CD1c-positive myeloid dendritic cell (primary cell): ENCODE measurements around the gene OPHN1.
A peak's percentile ranks its signal among the peaks of the same experiment; 100 is the strongest.

ENCODE experiments used
- DNase-seq: peaks from one replicate; pipeline ENCODE4 v3.0.0-alpha.2; 2016; ENCODE audit errors: extremely low spot score

Gene OPHN1

GRCh38 chrX:68254738-68255645 is 178.3 kb downstream of the OPHN1 start:
- no peak for DNase-seq

GRCh38 chrX:68252664-68253063 is 180.6 kb downstream of the OPHN1 start:
- no peak for DNase-seq

GRCh38 chrX:68249903-68250302 is 183.4 kb downstream of the OPHN1 start:
- no peak for DNase-seq

GRCh38 chrX:68249401-68249831 is 183.9 kb downstream of the OPHN1 start:
- no peak for DNase-seq

- DNase-seq: no peak
Observed at GRCh38 chrX:68238568-68238967, 194.7 kb downstream of the OPHN1 start.

GRCh38 chrX:68234171-68234910 is 199.0 kb downstream of the OPHN1 start:
- no peak for DNase-seq

GRCh38 chrX:68232206-68232605 is 201.1 kb downstream of the OPHN1 start:
- DNase-seq: no peak

- no peak for DNase-seq
Observed at GRCh38 chrX:68209008-68209407, 224.3 kb downstream of the OPHN1 start.

GRCh38 chrX:68204521-68205038 is 228.7 kb downstream of the OPHN1 start:
- peak; percentile 43 for DNase-seq

- peak; percentile 53 for DNase-seq
Observed at GRCh38 chrX:68203646-68204045, 229.6 kb downstream of the OPHN1 start.

- DNase-seq: peak; percentile 8
Observed at GRCh38 chrX:68203211-68203610, 230.1 kb downstream of the OPHN1 start.

GRCh38 chrX:68199062-68199848 is 234.0 kb downstream of the OPHN1 start:
- no peak for DNase-seq

- peak; percentile 35 for DNase-seq
Observed at GRCh38 chrX:68196939-68197791, 236.1 kb downstream of the OPHN1 start.

- DNase-seq: no peak
Observed at GRCh38 chrX:68195561-68195960, 237.7 kb downstream of the OPHN1 start.

- DNase-seq: no peak
Observed at GRCh38 chrX:68193786-68194185, 239.5 kb downstream of the OPHN1 start.

GRCh38 chrX:68193234-68193633 is 240.1 kb downstream of the OPHN1 start:
- DNase-seq: no peak

- no peak for DNase-seq
Observed at GRCh38 chrX:68190799-68191198, 242.5 kb downstream of the OPHN1 start.

GRCh38 chrX:68186552-68187262 is 246.6 kb downstream of the OPHN1 start:
- peak; percentile 73 for DNase-seq

- no peak for DNase-seq
Observed at GRCh38 chrX:68185161-68185560, 248.1 kb downstream of the OPHN1 start.

- peak; percentile 23 for DNase-seq
Observed at GRCh38 chrX:68183612-68184214, 249.6 kb downstream of the OPHN1 start.
